ENCODE measurements around the gene RPS6KC1.
"Not testable (repeated sequence)": the region's sequence is repeated elsewhere in the genome, so short reads cannot be mapped to it uniquely, and the experiment has no call there.

RPS6KC1 gene

GRCh38 chr1:213291526-213291925, 240.5 kb downstream of the RPS6KC1 start:
- no peak for DNase-seq

- DNase-seq = no peak
Measured at GRCh38 chr1:213292614-213293013, 241.6 kb downstream of the RPS6KC1 start.

- no peak for DNase-seq
Measured at GRCh38 chr1:213295860-213296259, 244.8 kb downstream of the RPS6KC1 start.

DNA sequence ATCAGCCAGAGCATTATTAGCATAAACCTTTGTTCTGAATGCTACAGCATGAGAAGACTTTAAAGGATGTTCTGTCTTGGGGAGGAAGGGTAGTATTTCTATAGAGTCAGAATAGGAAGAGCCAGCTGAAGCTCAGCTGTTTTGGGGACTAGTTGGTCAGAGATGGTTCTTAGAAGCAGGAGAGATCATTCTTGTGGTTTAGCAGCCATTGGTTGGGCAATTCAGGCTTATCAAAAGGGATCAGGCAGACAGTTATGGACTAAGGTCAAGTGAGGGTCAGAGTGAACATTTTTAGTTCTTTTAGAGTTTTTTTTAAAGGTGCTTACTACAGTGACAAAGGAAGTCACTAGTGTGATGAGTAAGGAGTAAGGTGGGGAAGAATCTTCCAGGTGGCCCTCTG, 245.5 kb downstream of the RPS6KC1 start:
- DNase-seq = no peak

DNA sequence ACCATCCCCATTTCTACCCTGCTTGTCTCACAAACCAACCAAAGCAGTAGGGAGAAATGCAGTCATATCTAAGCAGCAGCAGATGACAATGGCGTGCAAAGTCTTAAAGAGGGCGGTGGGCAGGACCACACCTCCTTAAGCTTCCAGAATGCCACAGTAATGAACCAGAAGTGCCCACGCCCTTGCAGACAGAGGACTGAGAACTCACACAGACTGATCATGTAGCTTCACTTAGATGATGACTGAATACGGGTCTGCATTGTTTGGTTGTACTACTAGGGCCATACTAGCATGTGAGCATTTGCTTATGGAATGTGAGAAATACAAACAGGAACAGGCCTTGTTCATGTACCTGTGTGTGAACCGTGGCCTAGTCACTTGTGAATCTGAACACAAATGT, 246.0 kb downstream of the RPS6KC1 start:
- no peak for DNase-seq

DNA sequence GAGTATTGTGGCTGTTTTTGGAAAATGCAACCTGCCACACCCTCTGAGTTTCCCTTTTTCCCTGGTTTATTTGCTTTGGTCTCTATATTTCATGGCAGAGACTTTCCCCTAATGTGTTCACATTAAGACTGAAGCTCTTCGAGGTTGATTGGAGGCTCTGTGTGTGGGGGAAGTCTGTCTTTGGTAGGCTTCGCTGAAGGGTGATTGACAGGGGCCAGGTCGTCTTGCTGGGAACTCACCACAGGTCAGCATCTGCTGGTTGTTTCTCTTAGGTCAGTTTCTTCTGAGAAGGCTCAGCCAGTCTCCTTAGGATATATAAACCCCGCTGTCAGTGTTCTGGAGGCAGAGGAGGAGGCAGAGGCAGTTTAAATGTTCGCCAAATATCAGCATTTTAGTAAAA, 249.4 kb downstream of the RPS6KC1 start:
- no peak for DNase-seq

DNA sequence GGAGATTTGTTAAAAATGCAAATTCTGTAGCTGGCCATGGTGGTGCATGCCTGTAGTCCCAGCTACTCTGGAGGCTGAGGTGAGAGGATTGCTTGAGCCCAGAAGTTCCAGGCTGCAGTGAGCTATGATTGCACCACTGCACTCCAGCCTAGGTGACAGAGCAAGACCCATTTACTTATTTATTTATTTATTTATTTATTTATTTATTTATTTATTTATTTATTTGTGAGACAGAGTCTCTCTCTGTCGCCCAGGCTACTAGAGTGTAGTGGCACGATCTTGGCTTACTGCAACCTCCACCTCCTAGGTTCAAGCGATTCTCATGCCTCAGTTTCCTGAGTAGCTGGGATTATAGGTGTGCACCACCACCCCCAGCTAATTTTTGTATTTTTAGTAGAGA, 250.5 kb downstream of the RPS6KC1 start:
- not testable (repeated sequence) for DNase-seq

- no peak for DNase-seq
Measured at GRCh38 chr1:213303286-213303685, 252.2 kb downstream of the RPS6KC1 start.

GRCh38 chr1:213315571-213315970, 264.5 kb downstream of the RPS6KC1 start:
- DNase-seq = no peak

DNA sequence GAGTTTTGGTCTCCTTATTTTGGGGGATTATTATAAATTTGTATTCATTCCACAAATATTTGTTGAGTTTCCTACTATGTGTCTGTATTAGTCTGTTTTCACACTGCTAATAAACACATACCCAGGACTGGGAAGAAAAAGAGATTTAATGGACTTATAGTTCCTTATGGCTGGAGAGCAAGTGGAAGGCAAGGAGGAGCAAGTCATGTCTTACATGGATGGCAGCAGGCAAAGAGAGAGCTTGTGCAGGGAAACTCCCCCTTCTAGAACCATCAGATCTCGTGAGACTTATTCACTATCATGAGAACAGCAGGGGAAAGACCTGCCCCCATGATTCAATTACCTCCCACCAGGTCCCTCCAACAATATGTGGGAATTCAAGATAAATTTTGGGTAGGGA, 267.4 kb downstream of the RPS6KC1 start:
- not testable (repeated sequence) for DNase-seq

DNA sequence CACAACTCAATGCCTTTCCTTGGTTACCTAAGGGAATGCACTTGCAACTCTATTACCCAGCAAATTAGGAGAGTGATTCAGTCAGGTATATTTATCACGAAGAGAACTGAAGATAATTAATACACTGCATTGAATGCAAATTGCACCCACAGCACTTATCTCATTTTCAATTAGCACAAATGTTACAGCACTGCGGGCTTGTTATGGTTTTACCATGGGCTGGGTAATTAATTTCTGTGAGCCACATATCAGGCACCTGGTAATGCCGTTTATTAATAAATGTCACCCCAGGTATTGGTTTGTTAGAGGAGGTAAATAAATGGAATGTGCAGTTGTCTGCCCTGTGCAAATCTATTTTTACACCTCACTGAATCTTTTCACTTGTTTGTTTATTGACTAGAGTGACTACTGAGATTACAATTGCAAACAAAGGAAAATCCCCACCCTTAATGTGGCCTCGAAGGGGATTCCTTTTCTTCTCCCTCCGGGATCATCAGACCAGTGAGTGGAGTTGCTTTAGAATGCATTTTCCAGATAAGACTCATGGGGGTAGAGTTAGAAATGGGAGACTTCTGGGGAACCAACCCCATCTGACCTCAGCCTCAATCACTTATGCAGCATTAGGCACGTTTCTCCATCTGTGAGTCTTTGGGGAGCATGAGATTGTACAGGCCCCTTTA, 269.3 kb downstream of the RPS6KC1 start:
- DNase-seq = no peak

All from NCI-H2029 treated with DMSO at 0.1 percent for 48 hours (cell line).